GM21786 (cell line): Measurements from ENCODE around the gene SBK1.

Source experiments
- ATAC-seq: cut with Tn5 transposase; IDR thresholded peaks from one replicate; pipeline ENCODE4 v1.9.1; 2021; ENCODE audit not compliant: unreplicated experiment

The SBK1 gene

DNA sequence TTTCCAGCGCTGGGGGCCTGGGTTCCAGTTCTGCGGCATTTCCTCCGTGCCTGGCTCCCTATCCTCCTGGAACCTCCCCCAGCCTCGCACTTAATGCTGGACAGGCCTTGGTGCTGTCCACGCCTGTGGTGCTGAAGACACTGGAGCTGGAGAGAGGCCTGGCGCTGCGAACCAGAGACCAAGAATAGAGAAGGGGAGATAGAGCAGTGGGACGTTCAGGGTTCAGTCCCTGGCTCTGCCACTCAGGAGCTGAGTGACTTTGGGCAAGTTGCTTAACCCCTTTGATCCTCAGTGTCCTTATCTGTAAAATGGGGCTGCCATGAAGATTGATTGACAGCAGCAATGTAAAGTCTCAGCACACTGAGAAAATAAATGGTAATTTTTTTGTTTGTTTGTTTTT is 11.9 kb downstream of the SBK1 start:
- ATAC-seq, result no peak

DNA sequence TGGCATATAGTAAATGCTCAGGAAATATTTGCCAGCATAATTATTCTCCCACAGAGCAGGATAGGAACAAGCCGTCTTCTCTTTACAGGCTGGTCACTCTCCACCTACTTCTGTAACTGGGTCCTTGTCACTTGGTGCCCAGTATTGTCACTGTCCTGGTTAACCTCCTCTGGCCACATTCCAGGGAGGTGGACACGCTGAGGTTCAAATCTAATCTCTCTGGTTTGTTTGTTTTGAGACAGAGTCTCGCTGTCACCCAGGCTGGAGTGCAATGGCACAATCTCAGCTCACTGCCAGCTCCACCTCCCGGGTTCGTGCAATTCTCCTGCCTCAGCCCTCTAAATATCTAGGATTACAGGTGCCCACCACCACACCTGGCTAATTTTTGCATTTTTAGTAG is 15.6 kb downstream of the SBK1 start:
- no peak for ATAC-seq

DNA sequence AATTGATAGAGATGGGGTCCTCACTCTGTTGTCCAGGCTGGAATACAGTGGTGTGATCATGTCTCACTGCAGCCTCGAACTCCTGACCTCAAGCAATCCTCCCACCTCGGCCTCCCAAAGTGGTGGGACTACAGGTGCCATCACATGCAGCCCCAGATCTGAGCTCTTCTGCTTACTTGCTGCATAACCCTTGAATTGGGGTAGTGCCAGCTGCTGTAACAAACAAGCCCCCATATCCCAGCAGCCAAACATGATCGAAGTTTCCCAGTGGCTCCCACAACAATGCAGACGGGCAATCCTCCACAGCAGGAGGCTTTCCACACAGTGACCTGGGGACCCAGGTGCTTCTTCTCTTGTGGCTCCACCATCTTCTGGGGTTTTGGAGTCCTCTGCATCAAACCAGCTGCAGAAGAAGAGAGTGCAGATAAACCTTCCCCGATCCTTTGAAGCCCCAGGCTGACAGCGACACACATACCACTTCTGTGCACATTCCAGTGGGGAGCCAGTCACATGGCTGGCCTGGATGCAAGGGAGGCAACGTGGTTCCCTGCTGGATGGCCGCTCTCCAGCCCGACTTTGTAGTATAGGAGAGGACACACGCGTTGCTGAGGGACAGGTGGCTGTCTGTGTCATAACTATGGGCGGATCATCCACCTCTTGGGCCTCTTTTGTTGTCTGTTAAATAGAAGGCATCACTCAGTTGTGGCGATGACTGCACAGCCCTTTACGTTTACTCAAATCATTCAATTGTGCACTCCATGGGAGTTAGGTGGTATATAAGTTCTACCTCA is 16.7 kb downstream of the SBK1 start:
- no peak for ATAC-seq

DNA sequence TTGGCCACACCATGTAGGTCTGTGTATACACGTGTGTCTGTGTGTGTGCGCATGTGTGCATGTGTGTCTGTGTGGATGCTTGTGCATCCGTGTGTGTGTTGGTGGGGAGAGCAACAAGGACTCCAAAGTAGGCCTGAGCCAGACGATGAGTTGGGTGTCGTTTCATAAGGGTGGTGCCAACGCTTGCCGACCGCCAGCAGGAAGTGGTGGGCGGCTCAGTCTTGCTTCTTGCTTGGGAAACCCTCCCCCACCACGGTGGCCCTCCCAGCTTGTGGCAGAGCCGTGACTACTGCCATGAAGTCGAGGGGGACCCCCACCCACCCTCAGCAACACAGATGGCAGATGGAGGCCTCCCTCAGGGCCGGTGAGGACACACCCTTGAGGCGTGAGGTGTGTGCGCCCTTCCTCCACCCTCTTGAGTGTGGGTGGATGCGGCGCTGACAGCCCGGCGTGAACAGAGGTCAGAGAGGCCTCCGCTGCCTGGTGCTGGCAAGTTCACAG is 17.5 kb downstream of the SBK1 start:
- ATAC-seq, result no peak

DNA sequence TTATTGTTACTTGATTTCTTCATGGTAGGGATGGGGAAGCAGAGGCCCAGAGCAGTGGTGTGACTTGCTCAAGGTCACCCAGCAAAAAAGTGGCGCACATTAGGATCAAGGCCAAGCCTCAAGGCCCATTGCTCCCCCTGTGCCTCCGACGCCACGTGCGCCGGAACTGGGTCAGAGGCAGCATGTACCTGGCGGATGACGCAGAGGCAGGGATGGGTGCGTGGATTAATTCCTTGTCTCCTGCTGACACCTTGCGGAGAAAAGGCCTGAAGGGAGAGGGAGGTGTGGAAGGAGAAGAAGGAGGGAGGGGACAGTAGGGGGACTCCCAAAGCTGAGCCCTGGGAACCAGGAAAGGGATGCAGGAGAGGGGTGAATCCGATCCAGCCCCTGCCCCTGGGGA is 18.5 kb downstream of the SBK1 start:
- ATAC-seq, result no peak

DNA sequence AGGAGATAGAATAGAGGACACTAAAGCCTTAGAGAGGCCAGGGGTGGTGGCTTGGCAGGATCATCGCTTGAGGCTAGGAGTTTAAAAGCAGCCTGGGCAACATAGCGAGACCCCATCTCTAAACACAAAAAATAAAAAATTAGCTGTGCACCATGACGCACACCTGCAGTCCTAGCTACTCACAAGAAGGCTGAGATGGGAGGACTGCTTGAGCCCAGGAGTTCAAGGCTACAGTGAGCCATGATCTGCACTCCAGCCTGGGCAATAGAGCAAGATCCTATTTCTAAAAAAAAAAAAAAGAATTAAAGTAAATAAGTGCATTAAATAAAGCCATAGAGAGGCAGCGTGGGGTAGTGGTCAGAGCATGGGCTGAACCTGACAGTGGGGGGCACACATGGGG is 19.1 kb downstream of the SBK1 start:
- no peak for ATAC-seq

DNA sequence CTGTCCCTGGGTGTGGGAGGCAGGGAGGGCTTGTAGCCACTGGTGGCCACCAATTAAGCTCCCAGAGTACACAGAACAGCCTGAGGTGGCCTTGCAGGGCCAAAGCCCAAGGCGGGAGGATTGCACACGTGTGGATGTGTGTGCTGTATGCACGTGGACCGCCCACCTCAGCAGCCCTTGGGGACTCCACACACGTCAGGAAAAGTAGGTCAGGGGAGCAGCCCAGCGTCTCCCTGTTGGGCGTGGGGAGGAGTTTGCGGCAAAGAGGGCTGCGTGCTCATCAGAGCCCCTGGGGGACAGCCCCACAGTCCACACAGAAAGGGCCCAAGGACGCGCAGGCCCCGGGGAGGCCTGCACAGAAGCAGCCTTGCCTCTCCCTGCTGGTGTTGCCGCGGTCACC is 19.6 kb downstream of the SBK1 start:
- no peak for ATAC-seq

DNA sequence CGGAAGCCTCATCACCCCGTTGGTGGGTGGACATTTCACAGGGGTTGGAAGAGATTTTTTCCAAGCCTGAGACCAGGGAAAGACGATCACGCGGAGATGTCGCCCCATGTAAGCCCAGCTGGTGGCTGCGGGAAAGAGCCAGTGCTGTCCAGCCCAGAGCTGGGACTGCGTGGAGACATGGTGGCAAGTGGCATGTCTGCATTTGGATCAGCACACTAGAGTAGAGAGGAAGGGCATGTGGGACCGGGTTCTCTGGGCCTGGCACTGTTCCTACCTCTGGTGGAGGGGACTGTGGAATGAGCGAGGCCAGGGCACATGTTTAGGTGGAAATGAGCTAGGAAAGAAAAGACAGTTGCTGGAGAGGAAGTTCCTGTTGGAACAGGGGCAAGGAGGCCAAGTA is 20.0 kb downstream of the SBK1 start:
- ATAC-seq, result no peak

DNA sequence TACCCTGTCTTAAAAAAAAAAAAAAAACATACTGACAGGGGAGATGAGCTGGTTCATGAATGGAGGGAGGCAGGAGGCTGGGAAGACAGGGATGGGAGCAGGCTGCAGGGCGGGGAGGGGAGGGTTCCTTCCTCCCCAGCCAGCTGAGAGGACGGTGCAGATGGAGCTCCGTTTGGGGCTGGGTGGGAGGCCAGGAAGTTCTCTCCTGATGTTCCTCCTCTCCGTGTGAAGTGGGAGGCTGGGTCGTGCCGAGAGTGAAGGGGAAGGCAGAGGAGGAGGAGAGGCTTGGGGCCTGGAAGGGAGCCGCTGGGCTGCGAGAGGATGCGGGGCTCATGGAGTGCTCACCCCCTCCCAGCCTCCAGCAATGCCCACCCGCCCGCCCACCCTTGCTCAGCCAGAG is 21.3 kb downstream of the SBK1 start:
- no peak for ATAC-seq

DNA sequence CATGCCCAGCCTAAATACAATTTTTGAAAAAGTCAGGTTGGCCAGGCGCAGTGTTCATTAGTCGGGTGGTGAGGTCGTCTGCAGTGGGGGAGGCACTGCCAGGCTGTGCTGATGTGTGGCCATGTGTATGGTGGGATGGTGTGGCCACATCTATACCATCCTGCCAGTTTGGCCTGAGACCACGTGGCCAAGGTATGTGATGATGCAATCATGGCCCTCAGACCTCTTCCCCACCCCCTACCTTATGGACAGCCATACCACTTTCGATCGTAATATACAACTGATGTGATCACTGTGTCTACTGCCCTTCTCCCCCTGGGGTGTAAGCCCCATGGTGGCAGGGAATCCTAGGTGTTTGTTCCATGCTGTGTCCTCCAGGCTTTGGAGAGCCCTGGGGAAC is 23.7 kb downstream of the SBK1 start:
- no peak for ATAC-seq

DNA sequence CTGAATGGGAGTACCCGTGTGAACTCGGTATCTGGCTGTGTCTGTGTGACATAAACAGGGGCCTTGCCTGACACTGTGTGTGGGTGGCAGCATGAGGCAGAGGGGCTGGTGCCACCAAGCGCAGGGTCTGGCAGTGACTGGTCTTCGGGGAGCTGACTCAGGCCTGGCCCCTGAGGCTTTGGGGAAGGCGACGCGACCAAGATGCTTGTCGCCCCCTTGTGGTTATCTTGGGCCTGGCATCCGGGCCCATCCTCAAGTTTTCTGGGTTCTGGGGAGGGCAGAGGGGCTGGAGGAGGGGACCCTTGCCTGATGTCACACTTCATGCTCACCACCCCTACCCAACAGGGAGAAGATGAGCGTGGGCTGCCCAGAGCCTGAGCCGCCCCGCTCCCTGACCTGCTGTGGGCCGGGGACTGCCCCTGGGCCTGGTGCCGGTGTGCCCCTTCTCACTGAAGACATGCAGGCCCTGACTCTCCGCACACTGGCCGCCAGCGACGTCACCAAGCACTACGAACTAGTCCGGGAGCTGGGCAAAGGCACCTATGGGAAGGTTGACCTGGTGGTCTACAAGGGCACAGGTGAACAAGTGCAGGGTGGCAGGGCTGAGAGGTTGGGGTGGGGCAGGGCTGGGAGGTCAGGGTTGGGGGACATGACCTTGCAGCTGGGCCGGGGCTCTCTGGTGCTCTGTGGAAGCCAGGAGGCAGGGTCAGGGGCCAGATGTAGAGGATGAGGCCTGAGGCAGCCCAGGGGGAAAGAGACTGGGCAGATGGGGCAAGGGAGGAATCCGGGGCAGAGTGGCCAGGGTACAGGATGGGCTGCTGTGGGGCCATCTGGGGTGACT is 24.9 kb downstream of the SBK1 start:
- ATAC-seq, result no peak

DNA sequence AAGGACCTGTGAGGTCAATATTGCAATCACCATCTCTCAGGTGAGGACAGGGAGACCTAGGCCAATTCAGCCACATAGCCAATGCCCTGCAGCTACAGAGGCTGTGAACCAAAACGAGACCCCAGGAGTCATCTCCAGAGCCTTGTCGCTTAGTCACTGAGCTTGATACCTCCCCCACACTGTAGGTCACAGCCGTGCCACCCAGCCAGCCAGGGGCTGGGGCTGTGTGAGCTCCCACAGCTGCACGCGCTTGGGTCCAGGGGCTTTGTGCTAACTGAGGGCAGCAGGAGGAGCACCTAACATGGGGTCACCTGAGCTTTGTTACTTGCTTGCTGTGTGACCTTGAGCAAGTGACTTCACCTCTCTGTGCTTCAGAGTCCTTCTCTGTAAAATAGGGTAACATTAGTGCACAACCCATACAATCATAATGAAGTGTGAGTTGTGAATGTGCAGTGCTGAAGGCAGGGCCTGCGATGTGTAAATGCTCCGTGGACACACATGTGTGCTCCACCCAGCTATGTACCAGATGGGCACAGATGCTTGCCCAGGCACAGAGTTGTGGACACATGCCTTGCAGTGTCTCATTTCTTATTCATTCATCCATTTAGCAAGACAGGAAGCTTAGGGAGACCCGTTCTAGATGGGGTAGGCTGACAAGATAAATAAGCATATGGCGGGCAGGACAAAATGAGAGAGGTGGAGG is 25.9 kb downstream of the SBK1 start:
- no peak for ATAC-seq

DNA sequence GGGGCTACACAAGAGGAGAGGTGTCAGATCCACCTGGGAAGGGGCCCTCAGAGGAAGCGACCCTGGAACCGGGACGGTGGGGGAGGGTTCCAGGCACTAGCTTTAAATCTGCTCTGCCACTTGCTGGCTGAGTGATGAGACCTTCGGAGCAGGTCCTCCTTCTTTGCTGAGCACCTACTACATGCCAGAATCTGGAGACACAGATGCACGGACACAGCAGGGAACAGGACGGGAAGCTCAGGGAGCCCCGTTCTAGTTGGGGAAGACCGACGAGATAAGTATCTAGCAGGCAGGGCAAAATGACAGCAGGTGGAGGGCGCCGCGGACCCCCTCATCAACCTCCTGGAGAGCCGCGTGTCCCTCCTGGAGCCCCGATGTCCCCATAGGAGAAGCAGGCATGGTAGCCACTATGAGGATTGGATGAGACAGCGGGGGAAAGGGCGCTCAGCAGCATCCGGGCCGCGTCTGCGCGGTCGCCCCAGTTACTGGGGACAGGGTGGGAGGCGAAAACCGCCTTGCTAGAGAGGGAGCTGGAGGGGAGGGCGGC is 27.2 kb downstream of the SBK1 start:
- no peak for ATAC-seq

DNA sequence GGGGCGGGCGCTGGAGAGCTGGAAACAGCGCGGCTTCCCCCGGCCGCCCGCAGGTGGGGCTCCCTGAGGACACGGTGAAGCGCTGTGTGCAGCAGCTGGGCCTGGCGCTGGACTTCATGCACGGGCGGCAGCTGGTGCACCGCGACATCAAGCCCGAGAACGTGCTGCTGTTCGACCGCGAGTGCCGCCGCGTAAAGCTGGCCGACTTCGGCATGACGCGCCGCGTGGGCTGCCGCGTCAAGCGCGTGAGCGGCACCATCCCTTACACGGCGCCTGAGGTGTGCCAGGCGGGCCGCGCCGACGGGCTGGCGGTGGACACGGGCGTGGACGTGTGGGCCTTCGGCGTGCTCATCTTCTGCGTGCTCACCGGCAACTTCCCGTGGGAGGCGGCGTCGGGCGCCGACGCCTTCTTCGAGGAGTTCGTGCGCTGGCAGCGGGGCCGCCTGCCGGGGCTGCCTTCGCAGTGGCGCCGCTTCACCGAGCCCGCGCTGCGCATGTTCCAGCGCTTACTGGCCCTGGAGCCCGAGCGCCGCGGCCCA is 27.8 kb downstream of the SBK1 start:
- no peak for ATAC-seq

DNA sequence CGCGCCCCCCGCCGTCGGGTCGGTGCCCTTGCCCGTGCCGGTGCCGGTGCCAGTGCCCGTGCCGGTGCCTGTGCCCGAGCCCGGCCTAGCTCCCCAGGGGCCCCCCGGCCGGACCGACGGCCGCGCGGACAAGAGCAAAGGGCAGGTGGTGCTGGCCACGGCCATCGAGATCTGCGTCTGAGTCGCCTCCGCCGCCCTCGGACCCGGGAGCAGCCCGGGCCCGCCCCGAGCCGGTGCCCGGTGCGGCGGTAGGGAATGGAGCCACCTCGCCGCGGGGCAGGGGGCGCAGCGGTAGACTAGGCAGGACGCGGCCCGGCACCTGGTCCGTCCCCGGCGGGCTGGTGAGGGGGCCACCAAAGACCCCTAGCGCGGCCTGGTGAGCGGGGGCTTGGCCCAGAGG is 28.4 kb downstream of the SBK1 start:
- no peak for ATAC-seq

DNA sequence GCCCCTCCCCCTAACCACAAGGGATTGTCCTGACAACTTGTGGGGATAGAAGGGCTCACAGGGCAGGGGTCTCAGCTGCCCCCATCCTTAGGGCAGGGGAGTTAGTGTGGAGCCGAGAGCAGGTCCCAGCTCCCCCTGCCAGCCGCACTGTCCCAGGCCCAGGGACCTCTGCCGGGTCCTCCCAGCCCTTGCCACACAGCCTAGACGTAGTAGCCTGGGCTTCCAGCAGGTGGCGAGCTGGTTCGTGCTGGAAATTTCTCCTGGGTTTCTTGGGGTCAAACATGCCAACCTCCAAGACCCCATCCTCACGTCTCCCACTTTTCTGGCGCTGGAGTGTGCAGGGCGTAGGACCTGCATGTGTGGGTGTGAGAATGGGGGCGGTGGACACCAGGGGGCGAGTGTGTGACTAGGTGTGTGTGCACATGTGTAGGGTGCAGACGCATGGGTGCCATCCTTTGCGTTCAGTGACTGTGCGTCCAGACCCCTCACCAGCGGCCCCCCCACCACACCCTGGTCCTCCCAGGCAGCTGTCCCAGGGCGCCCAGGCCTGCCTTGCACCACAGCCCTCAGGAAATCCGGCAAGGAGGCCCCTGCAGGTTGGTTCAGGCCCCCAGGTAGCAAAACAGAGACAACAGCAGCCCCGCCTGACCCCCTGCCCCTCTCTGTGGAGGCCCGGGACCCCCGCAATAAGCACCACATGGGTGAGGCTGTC is 29.5 kb downstream of the SBK1 start:
- ATAC-seq, result no peak

DNA sequence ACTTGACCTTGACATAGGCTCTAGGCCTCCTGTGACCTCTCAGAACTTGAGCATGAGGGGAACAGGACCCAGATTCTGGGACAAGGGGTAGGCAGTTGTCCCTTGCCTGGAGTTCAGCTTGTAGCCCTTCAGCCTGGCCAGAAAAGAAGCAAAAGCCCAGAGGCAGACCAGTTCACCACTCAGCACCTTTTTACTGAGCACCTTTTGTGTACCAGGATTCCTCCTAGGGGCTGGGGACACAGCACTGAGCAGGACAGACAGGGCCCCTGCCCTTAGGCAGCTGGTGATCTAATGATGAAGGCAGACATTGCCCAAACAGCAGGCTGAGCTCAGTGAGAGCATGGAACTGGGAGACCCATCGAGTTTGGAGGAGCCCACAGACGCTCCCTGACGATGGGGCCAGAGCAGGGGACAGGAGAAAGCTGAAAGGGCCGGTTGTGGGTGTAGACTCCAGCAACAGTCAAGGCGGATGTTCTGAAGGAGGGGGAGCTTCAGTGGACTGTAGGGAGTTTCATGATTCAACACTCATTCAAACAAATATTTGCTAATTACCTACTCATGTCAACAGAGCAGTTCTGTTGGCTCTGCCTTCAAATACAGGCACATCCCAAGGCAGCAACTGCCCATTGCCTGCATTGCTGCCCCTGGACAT is 32.0 kb downstream of the SBK1 start:
- ATAC-seq, result no peak

DNA sequence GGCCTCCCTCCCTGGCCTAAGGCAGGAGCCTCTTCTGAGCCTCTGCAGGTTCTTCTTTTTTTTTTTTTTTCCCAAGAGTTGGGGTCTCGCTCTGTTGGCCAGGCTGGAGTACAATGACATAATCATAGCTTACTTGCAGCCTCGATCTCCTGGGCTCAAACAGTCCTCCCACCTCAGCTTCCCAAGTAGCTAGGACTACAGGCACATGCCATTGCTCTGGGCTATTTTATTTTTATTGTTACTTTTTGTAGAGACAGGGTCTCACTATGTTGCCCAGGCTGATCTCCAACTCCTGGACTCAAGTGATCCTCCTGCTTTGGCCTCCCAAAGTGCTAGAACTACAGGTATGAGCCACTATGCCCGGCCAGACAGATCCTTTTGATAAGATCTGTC is 32.6 kb downstream of the SBK1 start:
- no peak for ATAC-seq

DNA sequence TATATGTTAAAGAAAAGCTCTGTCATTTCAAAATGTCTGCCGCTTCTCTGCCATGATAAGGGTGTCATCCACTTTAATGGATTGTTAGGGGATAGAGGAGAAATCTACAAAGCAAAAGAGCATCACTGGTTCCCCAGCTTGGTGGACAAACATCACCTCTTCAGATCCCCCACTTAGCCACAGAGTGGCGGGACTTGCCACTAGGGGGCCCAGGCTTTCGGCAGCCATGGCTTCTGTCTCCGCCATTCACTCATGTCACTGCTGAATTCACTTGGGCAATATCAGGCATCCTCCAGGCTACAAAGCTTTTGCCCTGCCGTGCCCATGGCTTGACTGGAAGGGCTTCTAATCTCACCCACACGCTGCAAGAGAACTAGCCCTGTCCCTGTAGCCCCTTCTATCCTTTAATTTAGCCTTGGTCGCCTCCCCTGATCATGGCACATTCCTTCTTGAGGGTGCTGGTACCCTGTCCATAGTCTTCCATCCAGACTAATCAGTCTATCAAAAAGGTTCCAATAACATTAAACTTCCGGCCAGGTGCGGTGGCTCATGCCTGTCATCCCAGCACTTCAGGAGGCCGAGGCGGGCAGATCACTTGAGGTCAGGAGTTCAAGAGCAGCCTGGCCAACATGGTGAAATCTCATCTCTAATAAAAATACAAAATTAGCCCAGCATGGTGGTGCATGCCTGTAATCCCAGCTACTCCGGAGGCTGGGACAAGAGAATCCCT is 34.7 kb downstream of the SBK1 start:
- ATAC-seq, result no peak
